ENCODE results near the gene PODNL1.

PODNL1 gene

DNA sequence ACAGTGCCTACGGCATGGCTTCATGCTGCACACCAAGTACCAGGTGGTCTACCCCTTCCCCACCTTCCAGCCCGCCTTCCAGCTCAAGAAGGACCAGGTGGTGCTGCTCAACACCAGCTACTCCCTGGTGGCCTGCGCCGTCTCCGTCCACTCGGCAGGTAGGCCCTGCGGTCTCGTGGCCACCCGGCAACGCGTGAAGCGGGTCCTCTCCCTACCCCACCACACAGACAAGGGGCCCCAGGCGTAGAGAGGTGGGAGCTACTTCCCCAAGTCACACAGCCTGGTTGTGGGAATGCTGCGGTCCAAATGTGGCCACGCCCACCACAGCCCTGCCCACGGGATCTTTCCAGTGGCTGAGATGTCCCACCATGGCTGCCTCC lies 18.1 kb upstream of the PODNL1 start:
- no peak for DNase-seq (ENCODE audit: low read depth)

DNA sequence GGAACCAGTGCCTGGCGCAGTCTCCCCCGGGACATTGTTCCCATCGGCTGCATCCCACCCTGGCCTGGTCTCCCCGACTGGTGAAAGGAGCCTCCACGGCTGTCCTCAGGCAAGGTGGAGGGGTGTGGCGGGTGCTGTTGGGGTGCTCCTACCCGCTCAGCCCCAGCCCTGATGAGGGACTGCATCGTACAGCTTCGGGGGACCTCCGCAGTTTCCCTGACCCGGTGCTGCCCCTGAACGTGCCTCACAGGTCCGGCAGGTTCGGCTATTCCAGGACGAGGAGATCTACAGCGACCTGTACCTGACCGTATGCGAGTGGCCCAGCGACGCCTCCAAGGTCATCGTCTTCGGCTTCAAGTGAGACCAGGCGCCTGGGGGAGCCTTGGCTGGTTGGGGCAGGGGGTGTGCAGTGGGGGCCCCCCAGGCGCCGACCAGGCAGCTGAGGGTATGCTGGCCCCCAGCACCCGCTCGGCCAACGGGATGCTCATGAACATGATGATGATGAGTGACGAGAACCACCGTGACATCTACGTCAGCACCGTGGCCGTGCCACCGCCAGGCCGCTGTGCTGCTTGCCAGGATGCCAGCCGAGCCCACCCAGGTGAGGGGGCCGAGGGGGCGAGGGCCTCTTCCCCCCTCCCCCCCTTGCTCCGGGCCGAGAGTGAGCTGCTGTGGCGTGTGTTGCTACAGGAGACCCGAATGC lies 17.6 kb upstream of the PODNL1 start:
- no peak for DNase-seq (ENCODE audit: low read depth)

DNA sequence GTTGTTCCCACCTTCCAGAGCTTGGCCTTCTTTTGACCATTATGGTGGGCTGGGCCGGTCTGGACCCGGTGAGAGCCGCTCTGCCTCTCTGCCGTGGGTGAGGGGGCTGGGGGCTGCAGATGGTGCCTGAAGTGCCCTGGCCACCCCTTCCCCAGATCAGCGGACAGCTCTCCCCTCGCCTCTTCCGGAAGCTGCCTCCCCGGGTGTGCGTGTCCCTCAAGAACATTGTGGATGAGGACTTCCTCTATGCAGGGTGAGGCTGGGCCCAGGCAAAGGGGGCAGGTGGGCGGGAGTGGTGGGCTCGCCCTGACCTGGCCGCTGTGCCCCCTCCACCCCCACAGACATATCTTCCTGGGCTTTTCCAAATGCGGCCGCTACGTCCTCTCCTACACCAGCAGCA lies 16.0 kb upstream of the PODNL1 start:
- DNase-seq (ENCODE audit: low read depth) = no peak

DNA sequence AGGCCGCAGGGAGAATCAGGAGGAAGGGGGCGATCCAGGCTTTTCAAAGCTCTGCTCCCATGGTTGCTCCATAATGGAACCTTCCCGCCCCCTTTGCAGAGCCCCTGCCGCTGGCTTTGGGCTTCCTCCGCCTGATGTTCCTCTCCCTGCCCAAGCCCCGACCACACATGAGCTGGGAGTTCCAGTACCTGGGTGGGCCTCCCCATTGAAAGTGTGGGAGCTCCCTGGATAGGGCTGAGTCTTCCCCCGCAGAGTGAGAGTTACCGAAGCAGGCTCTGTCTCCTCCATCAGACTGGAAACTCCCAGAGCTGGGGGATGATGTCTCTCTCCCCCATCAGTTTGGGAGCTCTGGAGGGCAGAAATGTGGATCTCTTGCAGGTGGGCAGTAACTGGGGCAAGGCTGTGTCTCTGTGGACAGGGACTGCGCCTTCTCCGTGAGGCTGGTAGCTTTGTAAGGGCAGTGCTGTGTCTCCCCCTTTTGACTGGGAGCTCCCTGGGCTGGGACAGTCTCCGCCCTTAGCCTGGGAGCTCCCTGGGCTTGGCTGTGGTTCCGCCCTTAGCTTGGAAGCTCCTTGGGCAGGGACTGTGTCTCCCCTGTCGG lies 14.8 kb upstream of the PODNL1 start:
- DNase-seq (ENCODE audit: low read depth) = peak; percentile 39

- DNase-seq (ENCODE audit: low read depth) = peak; percentile 96
Observed at GRCh38 chr19:13952154-13952930, 14.1 kb upstream of the PODNL1 start, which contains the start of gene DCAF15. Gene DCAF15, plus strand, starts transcription at chr19:13952509. Its CDS starts 4 bp downstream, at chr19:13952513.

GRCh38 chr19:13951799-13952153 lies 13.6 kb upstream of the PODNL1 start:
- no peak for DNase-seq (ENCODE audit: low read depth)

DNA sequence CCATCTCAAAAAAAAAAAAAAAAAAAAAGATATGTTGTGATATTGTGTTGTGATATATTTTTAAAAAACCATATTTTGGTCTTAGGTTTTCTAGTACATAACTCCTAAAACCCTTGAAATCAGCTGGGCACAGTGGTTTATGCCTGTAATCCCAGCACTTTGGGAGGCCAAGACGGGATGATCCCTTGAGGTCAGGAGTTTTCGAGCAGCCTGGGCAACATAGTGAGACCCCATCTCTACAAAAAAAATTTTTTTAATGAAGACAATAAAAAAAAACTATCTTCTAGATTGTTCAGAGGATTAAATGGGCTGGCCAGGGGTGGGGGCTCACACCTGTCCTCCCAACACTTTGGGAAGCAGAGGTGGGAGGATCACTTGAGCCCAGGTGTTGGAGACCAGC lies 12.8 kb upstream of the PODNL1 start:
- DNase-seq (ENCODE audit: low read depth) = no peak

DNA sequence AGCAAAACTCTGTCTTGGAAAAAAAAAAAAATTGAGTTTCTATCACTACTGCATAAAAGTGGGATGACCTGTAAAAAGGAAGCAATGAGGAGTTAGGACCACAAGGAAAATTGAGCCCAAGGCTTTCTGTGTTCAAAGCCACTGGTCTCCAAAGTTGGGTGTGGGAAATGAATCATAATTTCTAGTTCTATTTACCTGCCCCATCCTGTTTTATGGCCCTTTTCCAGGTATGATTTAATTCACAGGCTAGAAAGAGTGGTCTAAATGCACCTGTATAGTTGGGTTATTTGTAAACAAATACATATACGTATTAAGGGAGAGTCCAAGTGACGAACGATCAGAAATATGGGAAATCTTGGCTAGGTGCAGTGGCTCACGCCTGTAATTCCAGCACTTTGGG lies 8.2 kb upstream of the PODNL1 start:
- DNase-seq (ENCODE audit: low read depth) = no peak

DNA sequence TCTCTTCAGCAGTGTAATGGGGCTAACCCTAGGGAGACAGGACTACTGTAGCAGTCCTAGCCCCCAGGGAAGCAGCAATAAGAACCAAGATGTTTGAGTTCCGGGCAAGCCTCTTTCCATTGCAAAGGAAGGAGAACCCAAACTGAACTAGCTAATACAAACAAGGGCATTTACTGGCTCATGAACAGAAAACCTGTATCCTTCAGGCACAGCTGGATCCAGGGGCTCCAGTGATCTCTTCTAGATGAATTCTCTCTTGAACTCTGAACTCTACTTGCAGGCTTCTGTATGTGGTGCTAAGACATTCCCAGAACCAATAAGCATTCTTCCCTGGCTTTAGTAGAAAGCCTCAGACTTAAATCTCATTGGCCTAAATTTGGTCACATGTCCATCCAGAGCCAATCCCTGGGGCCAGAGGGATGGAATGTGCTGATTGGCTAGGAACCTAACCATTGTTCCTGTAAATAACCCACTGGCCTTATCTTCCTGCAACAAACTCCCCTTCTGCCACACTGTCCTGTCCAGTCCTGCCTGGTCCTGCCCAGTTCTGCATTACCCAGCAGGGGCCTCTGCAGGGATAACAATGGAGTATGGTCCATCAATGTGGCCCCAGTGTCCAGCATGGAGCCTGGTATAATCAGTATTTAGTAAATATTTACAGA lies 3.9 kb upstream of the PODNL1 start:
- no peak for DNase-seq (ENCODE audit: low read depth)

DNA sequence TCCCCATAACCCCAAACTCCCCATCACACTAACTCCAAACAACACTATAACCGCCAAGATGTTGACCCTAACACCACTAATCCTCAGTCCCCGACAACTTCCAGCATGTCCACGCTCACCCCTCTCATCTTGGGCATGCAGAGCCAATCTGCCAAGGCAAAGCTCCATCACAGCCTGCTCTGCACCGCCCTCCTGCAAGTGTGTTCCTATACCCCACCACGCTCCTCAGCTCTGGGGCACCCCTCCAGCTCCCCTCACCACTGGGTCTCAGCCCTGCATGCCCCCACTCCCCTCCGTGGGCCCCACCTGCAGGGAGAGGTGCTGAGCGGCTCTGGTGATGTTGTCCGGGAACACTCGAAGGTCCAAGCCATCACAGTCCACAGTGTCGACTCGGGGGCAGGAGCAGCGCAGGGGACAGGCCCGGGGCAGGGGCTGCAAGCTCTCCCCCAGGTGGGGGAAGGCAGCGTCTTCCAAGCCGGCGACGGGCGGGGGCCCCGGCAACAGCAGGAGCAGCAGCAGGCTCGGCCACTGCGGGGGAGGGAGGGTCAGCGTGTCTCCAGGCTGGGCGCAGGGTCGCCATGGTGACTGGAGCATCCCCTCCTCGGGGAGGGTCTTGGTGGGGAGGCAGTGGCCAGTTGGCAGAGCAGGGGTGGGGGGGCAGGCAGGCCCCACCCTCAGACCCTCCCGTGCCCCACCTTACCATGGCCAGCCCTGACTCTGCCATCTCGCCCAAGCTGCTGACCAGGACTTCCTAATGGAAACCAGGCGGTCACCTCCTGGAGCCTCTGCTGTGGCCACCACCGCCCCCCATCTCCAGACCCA lies 527 bp downstream of the PODNL1 start:
- DNase-seq (ENCODE audit: low read depth) = no peak

GRCh38 chr19:13935765-13936510 lies 2.3 kb downstream of the PODNL1 start:
- no peak for DNase-seq (ENCODE audit: low read depth)

DNA sequence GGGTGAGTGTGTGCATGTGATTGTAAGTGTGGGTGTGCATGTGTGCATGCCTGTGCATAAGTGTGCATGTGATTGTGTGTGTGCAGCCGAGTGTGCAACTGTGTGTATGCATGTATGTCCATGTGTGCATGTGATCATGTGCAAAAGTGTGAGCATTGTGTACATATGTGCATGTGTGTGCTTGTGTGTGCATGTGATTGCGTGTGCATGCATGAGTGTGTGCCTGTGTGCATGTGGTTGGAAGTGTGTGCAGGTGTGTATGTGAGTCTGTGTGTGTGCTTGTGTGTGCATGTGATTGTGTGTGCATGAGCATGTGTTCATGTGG lies 3.5 kb downstream of the PODNL1 start:
- DNase-seq (ENCODE audit: low read depth) = no peak

DNA sequence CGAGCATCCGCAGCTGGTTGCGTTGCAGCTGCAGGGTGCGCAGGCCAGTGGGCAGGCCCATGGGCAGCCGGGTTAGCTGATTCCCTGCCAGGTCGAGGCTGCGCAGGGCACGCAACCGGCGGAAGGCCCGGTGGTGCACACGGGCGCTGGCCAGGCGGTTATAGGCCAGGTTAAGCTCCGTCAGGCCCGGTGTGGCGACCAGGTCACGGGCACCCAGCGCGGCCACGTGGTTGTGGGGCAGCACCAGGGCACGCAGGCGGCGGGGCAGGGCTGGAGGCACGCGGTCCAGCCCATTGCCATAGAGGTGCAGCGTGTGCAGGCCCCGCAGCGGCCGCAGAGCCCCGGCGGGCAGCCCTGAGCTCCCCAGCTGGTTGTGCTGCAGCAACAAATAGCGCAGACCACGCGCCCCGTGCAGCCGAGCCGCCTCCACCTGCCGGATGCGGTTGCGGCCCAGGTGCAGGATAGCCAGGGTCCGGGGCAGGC lies 5.3 kb downstream of the PODNL1 start:
- DNase-seq (ENCODE audit: low read depth) = no peak

GRCh38 chr19:13932149-13932637 lies 6.0 kb downstream of the PODNL1 start:
- DNase-seq (ENCODE audit: low read depth) = no peak

GRCh38 chr19:13931391-13932148 lies 6.6 kb downstream of the PODNL1 start:
- DNase-seq (ENCODE audit: low read depth) = no peak

GRCh38 chr19:13930402-13930801 lies 7.8 kb downstream of the PODNL1 start:
- DNase-seq (ENCODE audit: low read depth) = no peak

GRCh38 chr19:13929956-13930355 lies 8.3 kb downstream of the PODNL1 start:
- no peak for DNase-seq (ENCODE audit: low read depth)

DNA sequence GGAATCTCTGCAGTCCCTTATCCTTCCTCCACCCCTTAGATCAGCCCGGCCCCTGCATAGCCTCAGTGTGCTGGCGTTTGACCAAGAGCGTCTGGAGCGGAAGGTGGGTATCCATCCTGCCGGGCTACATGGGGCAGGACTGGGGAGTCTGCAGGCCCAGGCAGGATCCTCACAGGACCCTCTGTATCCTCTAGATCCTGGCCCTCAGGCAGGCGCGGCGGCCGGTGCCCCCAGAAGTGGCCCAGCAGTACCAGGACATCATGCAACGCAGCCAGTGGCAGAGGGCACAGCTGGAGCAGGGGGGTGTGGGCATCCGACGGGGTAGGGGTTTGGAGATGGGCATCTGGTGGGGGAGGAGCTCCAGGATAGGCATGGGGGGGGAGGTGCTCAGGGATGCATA lies 8.9 kb downstream of the PODNL1 start:
- DNase-seq (ENCODE audit: low read depth) = no peak

DNA sequence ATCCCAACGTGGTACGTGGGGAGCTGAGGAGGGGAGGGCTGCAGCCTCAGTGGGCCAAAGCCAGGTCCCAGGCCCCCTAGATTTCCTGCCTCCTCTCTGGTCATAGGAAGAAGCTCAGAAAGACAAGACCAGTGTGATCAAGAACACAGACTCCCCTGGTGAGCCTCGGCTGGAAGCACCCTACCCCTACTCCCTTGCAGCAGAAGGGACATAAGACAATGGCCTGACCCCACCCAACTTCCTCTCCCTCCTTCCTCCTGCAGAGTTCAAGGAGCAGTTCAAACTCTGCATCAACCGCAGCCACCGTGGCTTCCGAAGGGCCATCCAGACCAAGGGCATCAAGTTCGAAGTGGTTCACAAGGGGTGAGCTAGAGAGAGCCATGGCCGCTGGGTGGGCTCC lies 11.5 kb downstream of the PODNL1 start:
- no peak for DNase-seq (ENCODE audit: low read depth)

GRCh38 chr19:13926010-13926409 lies 12.2 kb downstream of the PODNL1 start:
- no peak for DNase-seq (ENCODE audit: low read depth)
